Stimulated activated CD4-positive, alpha-beta T cell treated with anti-CD3 and anti-CD28 coated beads, Interleukin-12 subunit alpha, Interleukin-12 subunit beta, amount 100 ng/mL, for 4 hours (primary cell): ENCODE measurements around the gene FOCAD.
A peak's percentile ranks its signal among the peaks of the same experiment; 100 is the strongest.
"Not testable (repeated sequence)": the region's sequence is repeated elsewhere in the genome, so short reads cannot be mapped to it uniquely, and the experiment has no call there.

Experiments used
- DNase-seq: peaks from one replicate; pipeline ENCODE4 v3.0.0-alpha.2; 2020

Gene FOCAD

DNA sequence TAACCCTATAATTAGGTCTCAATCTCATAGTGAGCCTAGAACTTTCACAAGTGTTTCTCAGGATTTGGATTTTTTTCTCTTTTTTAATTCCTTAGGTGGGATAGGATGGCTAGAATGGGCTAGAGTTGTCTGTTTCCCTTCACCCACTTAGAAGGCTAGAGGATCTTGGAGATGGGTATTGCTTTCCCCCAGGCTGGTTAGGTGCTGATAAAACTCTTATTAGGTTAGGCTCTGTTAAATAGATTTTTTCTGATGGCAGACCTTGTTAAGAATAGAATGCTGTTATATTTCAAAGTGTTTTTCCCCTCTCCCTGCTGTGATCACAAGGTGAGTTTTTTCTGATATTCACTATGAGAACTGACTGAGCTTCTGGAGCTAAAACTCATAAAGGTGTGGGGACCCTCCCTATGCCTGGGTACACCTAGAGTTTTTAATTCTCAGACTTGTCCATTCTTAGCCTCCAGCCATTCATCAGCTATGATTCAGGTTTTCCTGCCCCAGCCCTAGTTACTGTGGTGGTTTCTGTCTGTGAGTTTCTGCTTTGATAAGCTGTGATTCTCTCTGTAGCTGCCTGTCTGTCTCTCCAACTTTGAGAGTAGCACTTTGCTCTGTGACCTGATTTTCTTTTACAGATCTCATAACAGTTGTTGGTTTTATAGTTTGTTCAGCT lies 215.0 kb downstream of the FOCAD start:
- no peak for DNase-seq

DNA sequence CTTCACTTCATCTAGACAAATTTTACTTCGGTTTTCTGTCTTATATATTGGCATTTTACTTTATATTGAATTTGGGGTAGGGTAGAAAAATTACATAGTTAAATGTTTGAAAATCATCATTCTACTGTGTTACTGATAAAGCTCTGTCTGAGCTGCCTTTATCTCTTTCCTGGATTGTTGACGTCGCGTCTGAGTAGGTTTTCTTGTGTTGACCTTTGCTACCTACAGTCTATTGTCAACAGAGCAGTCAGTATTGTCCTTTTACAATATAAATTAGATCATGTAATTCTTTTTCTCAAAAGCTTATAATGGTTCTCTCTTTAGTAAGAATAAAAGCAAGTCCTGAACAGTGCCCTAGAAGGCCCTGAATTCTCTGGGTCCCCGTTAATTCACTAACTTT lies 219.2 kb downstream of the FOCAD start:
- no peak for DNase-seq

DNA sequence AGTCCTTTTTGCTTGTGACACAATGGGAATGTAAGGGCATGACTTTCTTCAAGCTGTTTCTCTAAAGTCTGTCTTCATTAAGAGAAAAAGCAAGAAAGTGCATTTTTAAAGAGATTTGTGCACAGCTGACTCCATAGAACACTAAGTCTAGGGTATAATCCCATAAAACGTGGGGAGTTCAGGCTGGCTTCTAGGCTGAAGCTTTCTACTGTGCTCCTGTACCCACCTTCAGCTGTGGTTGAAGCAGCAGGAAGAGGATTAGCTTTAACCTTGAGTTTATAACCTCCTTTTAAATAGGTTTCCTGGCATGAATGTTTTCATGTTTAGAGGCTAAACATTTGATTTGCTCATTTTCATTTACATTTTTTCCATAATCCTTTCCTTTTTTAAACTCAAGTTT lies 220.9 kb downstream of the FOCAD start:
- DNase-seq = no peak

DNA sequence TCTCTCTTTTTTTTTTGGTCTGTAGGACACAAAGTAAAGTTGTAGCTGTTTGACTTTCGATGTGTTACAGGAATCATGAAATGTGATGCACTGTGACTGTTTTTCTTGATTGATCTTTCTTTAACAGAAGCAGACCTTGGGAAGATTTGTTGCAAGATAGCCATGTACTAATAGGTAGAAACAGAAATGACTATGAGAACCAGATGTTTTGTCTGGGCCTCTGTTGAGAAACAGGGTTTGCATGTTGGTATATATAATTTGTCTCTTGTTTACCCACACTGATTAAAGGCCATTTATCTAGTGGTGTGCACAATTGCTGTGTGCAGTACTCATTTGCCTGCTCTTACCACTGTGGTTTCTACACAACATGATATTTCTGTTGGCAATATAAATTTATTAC lies 222.3 kb downstream of the FOCAD start:
- DNase-seq = no peak

DNA sequence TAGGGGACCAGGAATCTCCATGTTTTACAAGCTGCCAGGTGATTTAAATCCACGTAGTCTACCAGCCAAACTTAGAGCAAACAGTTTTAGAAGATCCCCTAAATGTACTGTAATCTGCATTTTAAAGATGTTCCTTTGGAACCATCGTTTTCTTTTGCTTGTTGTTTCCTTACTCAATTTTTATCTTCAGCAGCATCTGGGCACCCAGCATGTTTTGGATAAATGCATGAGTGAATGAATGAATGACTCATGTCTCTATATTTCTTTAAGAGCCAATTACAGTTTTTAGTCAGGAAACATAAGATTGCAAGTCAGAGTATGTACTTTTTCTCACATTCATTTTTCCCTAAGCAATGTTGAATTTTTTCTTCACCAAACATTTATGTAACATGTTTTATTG lies 224.4 kb downstream of the FOCAD start:
- no peak for DNase-seq

DNA sequence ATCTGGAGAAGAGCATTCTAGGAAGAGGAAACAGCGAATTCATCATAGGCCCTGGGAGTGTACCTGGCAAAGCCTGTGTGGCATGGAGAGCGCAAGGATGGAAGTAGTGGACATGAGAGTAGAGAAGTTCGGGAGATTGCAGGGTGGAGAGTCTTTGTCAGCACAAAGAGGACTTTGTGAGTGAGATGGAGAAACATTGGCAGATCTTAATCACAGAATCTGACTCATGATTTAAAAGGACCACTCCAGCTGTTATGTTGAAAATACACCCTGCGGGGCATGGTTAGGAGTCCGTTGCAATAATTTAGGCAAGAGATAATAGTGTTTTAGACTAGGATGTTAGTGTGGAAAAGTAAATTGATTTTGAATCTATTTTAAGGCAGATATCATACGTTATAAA lies 230.5 kb downstream of the FOCAD start:
- no peak for DNase-seq

DNA sequence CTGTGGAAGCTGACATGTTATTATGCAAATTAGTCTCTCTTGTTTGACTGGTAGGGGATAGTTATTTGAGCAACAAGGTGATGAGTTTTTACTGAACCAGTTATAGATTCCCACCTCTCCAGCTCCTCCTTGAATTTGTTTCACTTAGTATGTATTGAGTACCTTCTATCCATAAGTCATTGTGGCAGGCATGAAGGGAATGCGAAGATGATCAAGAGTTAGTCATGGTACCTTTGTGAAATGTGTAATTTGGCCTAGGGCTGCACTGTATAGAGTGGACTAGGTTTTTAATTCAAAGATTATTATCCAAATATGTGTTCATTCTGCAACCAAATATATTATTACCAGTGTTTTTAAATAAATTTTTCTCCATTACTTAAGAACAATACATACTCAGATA lies 237.3 kb downstream of the FOCAD start:
- no peak for DNase-seq

DNA sequence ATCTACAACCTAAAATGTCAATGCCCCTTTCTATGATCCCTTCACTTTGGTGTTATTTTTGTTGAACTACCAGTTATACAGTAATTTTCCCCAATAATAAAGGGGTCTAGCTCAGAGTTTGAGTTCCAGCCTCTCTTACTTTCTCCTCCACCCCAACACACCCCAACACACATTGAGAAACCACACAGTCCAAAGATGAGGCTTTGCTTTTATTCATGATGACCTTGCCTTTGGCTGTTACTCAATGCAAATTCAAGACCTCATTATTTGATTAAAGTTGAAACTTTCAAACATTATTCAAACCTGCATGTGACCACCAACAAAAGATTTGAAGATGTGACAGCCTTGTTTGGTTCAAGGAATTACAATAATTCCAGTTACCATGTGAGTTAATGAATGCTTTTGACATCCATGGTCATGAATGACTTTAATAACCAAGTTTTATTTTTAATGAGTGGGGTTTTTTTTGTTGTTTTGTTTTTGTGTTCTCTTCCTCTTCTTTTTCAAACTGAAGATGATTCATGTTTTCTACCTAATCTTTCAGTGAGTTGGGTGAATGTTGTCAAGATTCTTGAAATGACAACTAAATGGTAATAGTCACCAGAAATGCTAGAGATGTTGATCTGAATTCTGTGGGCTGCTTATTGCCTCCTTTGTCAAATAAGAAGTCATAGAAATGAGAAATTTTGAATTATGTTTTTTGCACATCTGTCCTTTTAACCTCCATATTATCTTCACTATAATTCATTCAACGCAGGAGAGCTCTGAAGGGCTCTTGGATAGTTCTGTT lies 241.4 kb downstream of the FOCAD start:
- no peak for DNase-seq

DNA sequence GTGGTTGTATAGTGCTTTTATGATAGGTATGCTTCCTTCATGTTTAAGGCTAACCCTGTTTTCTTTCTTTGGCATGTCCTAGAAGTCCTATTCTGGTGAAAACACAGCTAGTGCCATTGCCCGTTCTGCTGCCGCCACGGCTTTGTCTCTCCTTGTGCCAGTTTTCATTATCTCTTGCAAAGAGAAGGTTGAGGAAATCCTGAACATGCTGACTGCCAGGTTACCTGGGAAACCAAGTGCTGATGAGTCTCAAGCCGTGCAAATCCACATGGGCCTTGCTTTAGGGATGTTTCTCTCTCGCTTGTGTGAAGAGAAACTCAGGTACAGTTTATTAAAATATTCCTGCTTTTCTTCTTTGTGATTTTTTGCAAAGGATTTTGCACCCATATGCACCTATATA lies 245.2 kb downstream of the FOCAD start:
- no peak for DNase-seq

DNA sequence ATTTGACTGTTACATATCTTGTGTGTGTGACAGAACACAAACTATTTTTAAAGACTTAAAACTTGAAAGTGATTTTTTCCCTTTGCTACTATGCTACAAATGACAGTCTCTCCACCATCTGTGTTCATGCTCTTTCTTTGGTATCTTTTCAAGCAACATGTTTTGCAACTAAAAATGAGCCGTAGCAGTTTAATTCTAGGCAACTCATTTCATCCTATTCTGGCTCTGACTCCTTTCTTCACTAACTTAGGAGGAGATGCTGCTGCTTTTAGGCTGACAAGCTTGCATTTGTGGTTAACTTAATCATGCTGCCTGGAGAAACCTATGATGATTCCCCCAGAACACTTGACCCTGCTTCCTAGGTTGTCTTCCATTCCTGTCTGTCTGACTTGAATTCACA lies 246.8 kb downstream of the FOCAD start:
- no peak for DNase-seq

DNA sequence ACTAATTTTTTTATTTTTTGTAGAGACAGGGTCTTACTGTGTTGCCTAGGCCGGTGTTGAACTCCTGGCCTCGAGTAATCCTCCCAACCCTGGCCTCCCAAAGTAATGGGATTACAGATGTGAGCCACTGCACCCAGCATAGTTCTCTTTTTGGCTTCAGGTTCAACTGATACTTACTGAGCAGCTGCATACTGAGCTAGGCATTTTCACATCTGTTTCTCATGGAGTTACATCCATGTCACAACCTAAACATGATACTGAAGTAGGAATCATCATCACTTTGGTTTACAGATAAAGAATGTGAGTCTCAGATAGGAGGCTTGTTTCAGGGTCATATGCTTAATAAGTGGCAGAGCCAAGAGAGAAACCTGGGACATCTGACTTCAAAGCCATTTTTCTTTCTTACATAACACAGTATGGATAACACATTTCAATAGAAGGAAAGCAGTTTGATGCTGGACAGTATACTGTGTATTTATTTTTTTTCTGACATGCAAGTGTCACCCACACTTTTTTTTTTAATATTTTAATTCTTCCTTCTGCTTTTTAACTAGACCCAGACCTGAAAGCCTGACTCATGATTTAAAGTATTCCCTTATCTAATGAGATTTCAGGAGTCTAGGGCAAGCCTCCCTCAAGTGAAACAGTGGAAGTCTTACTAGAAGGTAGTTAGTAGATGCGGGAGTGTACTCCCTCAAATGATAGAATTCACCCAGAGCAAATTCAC lies 256.6 kb downstream of the FOCAD start:
- no peak for DNase-seq

DNA sequence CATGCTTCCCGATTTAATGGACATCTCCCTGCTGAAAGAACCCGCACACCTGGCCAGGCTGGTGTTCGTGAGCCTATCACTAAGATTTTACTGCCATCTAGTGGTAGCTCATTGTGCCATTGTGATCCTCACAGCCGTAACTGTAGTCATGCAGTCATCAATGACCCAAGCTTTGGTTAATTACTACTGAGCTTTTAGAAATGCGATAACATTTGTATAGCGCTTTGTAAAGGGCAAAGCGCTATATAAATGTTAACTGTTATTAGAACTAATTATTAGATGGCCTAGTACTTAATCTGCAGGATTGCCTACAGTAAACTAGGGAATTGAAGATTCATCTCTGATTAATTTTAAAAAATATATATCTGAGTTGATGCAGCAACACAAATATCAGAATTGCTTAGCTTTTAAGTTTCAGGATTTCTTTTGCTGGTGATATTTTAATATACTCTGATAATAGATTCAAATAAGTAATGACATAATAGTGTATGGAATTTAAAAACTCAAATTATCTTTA lies 257.2 kb downstream of the FOCAD start:
- peak; percentile 30 for DNase-seq

DNA sequence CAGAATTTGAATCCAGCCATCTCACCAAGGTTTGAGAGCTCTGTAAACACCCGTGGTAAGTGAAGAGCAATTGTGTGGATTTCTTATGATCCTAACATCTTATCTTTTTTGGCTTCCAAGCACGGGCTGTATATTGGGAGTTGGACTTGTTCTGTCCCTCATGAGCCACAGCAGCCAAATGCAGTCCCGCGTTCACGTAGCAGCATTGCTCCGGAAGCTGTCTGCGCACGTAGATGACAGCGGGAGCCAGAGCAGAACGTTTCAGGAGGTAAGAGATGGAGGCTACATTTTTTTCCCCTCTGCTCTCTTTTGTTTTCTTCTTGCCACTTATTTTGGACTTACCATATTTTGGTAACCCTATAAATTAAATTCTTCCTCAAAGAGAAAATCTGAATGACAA lies 260.4 kb downstream of the FOCAD start:
- no peak for DNase-seq

DNA sequence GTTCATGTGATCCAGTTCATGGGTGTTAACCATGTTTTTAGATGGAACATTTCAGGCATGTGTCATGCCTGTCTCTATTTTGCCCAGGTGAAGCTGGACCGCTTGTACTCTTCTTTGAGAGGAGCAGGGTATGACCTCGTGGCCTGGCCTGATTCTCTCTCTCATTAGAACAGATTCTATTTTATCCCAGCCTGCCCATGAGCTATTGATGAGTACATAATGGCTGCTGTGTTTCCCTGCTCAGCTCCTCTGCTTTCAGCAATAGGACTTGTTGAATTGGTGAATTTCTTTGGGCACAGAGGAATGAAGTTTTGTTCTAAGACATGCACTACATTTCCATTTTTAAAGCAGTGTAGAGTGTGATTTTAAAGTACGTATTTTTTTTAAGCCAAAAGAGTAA lies 261.2 kb downstream of the FOCAD start:
- DNase-seq = no peak

DNA sequence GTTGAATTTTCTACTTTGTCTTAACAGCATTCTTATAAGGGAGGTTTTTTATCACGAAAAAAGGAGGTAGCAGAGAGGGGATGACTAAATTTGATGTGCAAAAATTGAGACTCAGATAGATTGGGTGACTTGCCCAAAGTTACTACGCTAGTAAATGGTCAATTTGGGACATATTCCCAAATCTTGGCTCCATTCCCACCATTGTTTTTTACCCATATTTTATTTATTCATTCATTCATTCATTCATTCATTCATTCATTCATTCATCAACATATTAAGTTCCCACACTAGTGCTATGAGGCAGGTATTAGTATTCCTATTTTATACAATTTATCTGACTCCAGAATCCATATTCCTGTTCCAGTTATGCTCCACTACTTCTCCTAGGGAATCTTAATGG lies 261.8 kb downstream of the FOCAD start:
- DNase-seq = no peak

DNA sequence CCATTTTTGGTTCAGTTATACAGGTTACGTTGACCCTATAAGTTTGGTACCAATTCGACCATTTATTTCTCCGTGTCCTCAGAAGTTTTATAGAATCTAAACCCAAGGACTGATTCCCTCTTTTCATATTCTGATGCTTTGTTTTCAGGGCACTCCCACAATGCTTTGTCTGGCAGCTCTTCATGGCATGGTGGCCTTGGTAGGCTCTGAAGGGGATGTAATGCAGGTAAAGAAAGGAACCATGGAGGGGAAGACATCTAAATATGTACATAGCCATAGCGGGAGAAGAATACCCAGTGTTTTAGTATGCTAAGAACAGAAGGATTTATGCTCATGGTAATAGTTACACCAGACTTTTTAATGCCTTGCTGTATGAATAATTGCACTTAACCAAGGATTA lies 264.6 kb downstream of the FOCAD start:
- no peak for DNase-seq

DNA sequence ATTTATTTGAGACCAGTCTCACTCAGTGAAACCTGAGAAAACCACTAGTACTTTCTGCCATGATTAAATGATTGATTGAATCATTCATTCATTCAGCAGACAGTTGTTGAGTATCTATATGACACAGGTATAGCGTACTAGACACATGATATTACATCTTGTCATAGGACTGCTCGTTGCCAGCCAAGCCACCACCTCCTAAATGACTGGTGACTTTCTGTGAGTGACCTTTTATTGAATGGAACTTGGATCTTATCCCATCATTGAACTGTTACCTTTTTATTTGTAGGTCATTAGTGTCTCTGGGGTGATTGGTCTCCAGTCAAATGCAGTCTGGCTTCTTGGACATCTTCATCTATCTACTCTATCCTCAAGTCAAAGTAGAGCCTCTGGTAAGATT lies 266.6 kb downstream of the FOCAD start:
- DNase-seq = no peak

DNA sequence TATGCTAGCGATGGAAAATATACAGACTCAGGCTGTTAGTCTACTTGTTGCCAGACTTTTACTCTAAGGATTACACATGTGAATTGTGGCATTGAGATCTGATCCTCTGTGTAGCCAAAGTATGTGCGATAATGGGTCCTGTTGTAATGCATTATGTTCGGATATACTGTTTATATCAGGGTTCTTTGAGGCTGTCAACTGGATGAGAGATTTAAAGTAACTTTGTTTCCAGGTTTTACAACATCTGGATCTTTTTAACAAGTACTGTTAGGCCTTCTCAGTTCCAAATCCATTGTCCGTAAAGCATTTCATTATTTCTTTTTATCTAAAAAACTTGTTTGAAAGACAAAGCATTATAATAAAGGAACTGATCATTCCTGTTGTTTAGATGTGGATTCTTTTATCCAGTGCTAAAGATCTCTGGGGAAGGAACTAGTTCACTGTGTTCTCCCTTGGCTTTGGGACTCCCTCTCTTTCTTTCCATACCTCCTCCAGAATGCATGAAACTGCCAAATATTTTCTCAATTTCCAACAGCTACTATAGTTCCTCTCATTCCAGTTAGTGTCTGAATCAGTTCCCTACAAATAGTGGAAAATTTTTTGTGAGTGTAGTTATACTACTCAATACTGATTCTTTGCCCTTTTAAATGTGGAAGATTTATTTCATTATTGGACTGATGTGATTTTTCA lies 278.6 kb downstream of the FOCAD start:
- DNase-seq = no peak

DNA sequence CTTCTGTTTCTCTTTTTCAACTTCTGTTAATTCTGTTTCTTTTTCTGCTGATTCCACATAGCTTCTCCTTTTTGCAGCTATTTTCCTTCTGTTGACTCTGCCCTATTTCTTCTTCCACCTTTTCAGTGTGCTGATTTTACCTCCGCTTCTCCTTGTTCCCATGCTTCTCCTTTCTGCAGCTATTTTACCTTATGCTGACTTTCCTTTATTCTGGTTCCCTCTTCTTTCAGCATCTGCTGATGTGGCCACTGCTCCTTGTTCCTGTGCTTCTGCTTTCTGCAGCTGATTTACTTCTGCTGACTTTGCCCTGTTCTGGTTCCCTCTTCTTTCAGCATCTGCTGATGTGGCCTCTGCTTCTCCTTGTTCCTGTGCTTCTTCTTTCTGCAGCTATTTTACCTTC lies 288.6 kb downstream of the FOCAD start:
- DNase-seq = no peak

DNA sequence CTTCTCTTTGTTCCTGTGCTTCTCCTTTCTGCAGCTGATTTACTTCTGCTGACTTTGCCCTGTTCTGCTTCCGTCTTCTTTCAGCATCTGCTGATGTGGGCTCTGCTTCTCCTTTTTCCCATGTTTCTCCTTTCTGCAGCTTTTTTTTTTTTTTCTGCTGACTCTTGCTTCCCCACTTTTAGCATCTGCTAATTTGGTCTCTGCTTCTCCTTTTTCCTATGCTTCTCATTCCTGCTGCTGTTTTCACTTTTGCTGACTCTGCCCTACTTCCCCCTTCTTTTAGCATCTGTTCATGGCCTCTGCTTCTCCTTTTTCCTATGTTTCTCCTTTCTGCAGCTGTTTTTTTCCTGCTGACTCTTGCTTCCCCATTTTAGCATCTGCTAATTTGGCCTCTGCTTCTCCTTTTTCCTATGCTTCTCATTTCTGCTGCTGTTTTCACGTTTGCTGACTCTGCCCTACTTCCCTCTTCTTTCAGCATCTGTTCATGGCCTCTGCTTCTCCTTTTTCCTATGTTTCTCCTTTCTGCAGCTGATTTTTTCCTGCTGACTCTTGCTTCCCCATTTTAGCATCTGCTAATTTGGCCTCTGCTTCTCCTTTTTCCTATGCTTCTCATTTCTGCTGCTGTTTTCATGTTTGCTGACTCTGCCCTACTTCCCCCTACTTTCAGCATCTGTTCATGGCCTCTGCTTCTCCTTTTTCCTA lies 289.3 kb downstream of the FOCAD start:
- DNase-seq = not testable (repeated sequence)

DNA sequence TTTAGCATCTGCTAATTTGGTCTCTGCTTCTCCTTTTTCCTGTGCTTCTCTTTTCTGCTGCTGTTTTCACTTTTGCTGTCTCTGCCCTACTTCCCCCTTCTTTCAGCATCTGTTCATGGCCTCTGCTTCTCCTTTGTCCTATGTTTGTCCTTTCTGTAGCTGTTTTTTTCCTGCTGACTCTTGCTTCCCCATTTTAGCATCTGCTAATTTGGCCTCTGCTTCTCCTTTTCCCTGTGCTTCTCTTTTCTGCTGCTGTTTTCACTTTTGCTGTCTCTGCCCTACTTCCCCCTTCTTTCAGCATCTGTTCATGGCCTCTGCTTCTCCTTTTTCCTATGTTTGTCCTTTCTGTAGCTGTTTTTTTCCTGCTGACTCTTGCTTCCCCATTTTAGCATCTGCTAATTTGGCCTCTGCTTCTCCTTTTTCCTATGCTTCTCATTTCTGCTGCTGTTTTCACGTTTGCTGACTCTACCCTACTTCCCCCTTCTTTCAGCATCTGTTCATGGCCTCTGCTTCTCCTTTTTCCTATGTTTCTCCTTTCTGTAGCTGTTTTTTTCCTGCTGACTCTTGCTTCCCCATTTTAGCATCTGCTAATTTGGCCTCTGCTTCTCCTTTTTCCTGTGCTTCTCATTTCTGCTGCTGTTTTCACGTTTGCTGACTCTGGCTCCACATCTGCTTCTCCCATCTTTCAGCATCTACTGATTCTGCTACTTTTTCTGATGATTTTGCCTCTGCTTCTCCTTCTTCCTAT lies 290.3 kb downstream of the FOCAD start:
- not testable (repeated sequence) for DNase-seq

DNA sequence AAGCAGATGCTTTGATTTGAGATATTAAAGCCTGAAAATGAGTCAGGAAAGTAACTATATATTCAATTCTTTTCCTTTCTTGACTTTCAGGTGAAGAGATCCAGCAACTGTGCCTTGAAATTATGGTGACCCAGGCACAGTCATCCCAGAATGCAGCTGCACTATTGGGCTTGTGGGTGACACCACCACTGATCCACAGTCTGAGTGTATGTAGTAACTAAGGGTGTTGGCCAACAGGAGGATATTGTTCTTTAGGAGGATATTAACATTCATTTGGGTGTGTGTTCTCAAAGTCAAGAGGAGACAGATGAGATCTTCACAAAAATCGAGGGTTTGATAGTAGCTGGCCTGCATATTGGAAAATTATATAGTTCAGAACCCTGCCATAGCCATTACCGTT lies 294.2 kb downstream of the FOCAD start:
- DNase-seq = no peak
